Activated CD4-positive, alpha-beta memory T cell treated with anti-CD3 and anti-CD28 coated beads for 36 hours (primary cell): ENCODE results near the gene BPIFB4. TPM values are rescaled to one million over a fixed set of nuclear protein-coding genes. Genes with fewer than 3 reads are reported as not detected.
"Not testable (repeated sequence)": the region's sequence is repeated elsewhere in the genome, so short reads cannot be mapped to it uniquely, and the experiment has no call there.

ENCODE experiments used
- CTCF ChIA-PET: fragments of 350-600 bp; sonication (Branson Sonifier 250); formaldehyde crosslinking; loops from one replicate; lab custom pipeline; 2021; ENCODE audit warnings: antibody characterized with exemption, inconsistent platforms; lab: Charles Lee
- POLR2A ChIA-PET: fragments of 350-600 bp; sonication (Branson Sonifier 250); formaldehyde crosslinking; loops from one replicate; lab custom pipeline; 2021; ENCODE audit warnings: antibody characterized with exemption; lab: Charles Lee
- DNase-seq: peaks from one replicate; pipeline ENCODE4 v3.0.0-alpha.2; 2020
- H3K27ac Mint-ChIP-seq: one replicate; pipeline ENCODE4 v1.8.0; 2021; ENCODE audit warnings: mixed read lengths
- H3K27me3 Mint-ChIP-seq: one replicate; pipeline ENCODE4 v1.8.0; 2021; ENCODE audit warnings: mixed read lengths
- H3K36me3 Mint-ChIP-seq: one replicate; pipeline ENCODE4 v1.8.0; 2021; ENCODE audit warnings: mixed read lengths
- H3K4me1 Mint-ChIP-seq: one replicate; pipeline ENCODE4 v1.8.0; 2021; ENCODE audit warnings: low read depth, mixed read lengths
- H3K4me3 Mint-ChIP-seq: one replicate; pipeline ENCODE4 v1.8.0; 2021; ENCODE audit warnings: mild to moderate bottlenecking, mixed read lengths
- H3K9me3 Mint-ChIP-seq: one replicate; pipeline ENCODE4 v1.8.0; 2021; ENCODE audit warnings: mixed read lengths
- intact Hi-C: fragments of 100-400 bp; cut with micrococcal nuclease; formaldehyde crosslinking; loops from one replicate; pipeline ENCODE4 v1.15.1; 2023
- total RNA-seq, 2 experiments: library from RNA; stranded (reverse); gene quantifications; one replicate each; pipeline ENCODE4 v1.2.3, GENCODE V29; 2021

BPIFB4 gene
- total RNA-seq, 2 experiments from 2014 or later: not detected

- intact Hi-C loops: loop anchor here (10.0 kb wide), 1 partner anchor 200 kb away; no protein-coding TSS in a partner anchor
- ChIA-PET POLR2A (no interaction called here), CTCF (interaction anchor here (1.0 to 1.2 kb wide), 4 partner anchors 111 to 317 kb away, joined by 3 to 6 read pairs (median 3); no protein-coding TSS in a partner anchor)
- H3K9me3 Mint-ChIP-seq: no peaks in the 10 kb centered on the region
- H3K4me3 Mint-ChIP-seq: no peak overlapping the region
- no peaks in the 10 kb centered on the region for H3K27me3 Mint-ChIP-seq
- peaks cover 2% of the 10 kb centered on the region for H3K4me1 Mint-ChIP-seq
- no peak for DNase-seq
- H3K36me3 Mint-ChIP-seq: no peaks in the 10 kb centered on the region
- H3K27ac Mint-ChIP-seq: no peak overlapping the region
Measured at GRCh38 chr20:33095249-33095648, 15.8 kb downstream of the BPIFB4 start.

GRCh38 chr20:33095902-33096584 lies 16.6 kb downstream of the BPIFB4 start:
- POLR2A ChIA-PET, H3K4me1 Mint-ChIP-seq, H3K27me3 Mint-ChIP-seq, H3K27ac Mint-ChIP-seq, H3K36me3 Mint-ChIP-seq, H3K9me3 Mint-ChIP-seq, H3K4me3 Mint-ChIP-seq: not testable (repeated sequence)
- CTCF ChIA-PET: interaction anchor here (0.7 to 1.9 kb wide), 16 partner anchors 9 to 318 kb away, joined by 3 to 25 read pairs (median 4); partner anchors contain the start of gene SUN5
- peak; percentile 63 for DNase-seq
- intact Hi-C loops: loop anchor here (1.0 to 10.0 kb wide), 3 partner anchors 194 to 306 kb away; no protein-coding TSS in a partner anchor

DNA sequence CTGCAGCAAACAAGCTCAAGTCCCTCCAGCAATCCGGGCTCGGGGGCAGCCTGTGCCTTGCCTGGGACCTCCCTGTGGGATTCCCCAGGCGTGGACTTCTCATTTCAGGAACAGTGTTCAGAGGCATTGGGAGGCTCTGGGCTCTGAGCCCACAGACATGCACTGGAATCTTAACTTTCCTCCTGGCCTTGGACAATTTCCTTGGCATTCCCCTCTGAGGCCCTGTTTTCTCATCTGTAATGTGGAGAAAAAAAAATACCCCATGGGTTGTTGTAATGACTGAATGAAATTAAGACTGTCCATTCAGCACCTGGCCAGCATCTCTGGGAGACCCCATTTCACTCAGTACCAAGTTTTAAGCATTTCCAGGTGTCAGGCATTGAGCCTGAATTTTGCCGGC lies 17.6 kb downstream of the BPIFB4 start:
- Mint-ChIP-seq H3K4me1 (peaks cover 2% of the 10 kb centered on the region), H3K4me3 (no peak overlapping the region), H3K27ac (no peak overlapping the region), H3K36me3 (no peaks in the 10 kb centered on the region), H3K9me3 (no peaks in the 10 kb centered on the region), H3K27me3 (no peaks in the 10 kb centered on the region)
- DNase-seq: no peak
- intact Hi-C loops: loop anchor here (10.0 kb wide), 1 partner anchor 198 kb away; no protein-coding TSS in a partner anchor
- POLR2A ChIA-PET: no interaction called here
- CTCF ChIA-PET: interaction anchor here (1.1 to 1.9 kb wide), 8 partner anchors 8 to 308 kb away, joined by 3 to 25 read pairs (median 5); no protein-coding TSS in a partner anchor

DNA sequence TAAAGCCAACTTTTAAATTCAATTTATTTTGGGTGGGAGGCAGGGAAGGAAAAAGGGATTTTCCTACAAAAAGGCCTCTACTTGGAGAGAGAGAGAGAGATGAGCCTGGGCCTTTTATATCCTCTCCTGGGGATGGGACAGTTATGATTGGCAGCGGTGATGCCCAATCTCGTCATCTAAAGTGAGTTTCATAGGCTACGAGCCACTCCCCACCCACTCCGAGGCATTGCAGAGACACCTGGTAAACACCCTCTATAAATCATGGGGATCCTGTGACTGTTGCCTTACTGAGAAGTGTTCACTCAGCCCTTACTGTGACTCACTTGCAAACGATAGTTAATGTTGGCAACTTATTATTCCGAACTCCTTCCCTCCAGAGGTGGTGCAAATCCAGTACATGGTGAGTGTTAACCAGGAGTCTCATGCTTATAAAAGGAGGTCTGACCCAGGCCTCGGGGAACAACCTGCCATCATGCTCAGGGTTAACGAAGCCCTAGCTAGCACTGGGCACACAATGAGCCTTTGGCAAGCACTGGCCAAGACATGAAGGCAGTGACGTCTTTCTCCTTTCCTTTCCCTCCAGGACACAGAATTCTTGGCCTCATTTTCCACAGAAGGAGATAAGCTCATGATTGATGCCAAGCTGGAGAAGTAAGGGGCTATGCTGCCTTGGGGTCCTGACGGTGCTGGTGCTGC lies 20.5 kb downstream of the BPIFB4 start:
- POLR2A ChIA-PET: no interaction called here
- H3K4me1 Mint-ChIP-seq: peaks cover 2% of the 10 kb centered on the region
- no peak for DNase-seq
- H3K9me3 Mint-ChIP-seq: no peaks in the 10 kb centered on the region
- H3K36me3 Mint-ChIP-seq: no peaks in the 10 kb centered on the region
- intact Hi-C loops: loop anchor here (10.0 kb wide), 1 partner anchor 195 kb away; no protein-coding TSS in a partner anchor
- H3K27me3 Mint-ChIP-seq: no peaks in the 10 kb centered on the region
- CTCF ChIA-PET: interaction anchor here (0.7 kb wide), 1 partner anchor 14 kb away, joined by 3 read pairs; no protein-coding TSS in a partner anchor
- H3K27ac Mint-ChIP-seq: no peak overlapping the region
- H3K4me3 Mint-ChIP-seq: no peak overlapping the region

GRCh38 chr20:33103556-33103955 lies 24.1 kb downstream of the BPIFB4 start:
- Mint-ChIP-seq H3K27ac (no peak overlapping the region), H3K4me3 (no peak overlapping the region), H3K4me1 (no peaks in the 10 kb centered on the region), H3K27me3 (no peaks in the 10 kb centered on the region), H3K36me3 (no peaks in the 10 kb centered on the region), H3K9me3 (no peaks in the 10 kb centered on the region)
- ChIA-PET POLR2A (no interaction called here), CTCF (interaction anchor here (0.7 kb wide), 1 partner anchor 202 kb away, joined by 3 read pairs; no protein-coding TSS in a partner anchor)
- intact Hi-C loops: no loop called here
- no peak for DNase-seq

GRCh38 chr20:33104336-33104735 lies 24.9 kb downstream of the BPIFB4 start:
- ChIA-PET POLR2A (no interaction called here), CTCF (no interaction called here)
- Mint-ChIP-seq H3K4me1 (no peaks in the 10 kb centered on the region), H3K4me3 (no peak overlapping the region), H3K9me3 (no peaks in the 10 kb centered on the region), H3K27ac (no peak overlapping the region), H3K36me3 (no peaks in the 10 kb centered on the region), H3K27me3 (no peaks in the 10 kb centered on the region)
- DNase-seq: no peak
- intact Hi-C loops: no loop called here

DNA sequence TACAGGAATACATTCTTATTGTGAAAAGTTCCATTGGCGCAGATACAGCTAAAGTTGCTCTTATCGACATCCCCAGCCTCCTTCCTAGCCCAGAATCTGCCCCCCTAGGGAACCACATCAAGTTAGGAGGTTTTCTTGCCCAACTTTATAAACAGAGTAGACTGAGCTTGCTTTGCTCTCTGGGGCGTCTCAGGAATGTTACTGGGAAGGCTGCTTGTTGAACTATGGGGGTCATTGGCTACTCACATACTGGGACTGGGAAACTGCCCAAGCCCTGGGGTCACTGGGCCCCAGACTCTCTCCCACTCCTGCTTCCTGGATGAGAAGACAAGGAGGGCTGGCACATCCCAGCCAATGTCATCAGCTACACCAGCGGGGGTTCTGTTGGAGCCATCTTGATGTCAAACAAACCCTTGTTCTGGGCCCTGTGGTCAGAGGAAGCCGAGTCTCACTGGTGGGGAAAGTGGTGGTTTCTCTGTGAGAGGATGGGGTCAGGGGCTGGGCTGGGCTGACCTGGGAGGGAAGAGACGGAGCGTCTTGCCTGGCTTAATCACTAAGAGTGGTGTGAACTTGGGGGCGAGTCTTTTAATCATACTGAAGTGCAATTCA lies 26.0 kb downstream of the BPIFB4 start:
- H3K4me1 Mint-ChIP-seq: no peaks in the 10 kb centered on the region
- H3K4me3 Mint-ChIP-seq: no peak overlapping the region
- H3K27me3 Mint-ChIP-seq: no peaks in the 10 kb centered on the region
- H3K27ac Mint-ChIP-seq: no peak overlapping the region
- POLR2A ChIA-PET: no interaction called here
- no peaks in the 10 kb centered on the region for H3K36me3 Mint-ChIP-seq
- H3K9me3 Mint-ChIP-seq: no peaks in the 10 kb centered on the region
- no peak for DNase-seq
- CTCF ChIA-PET: interaction anchor here (1.3 kb wide), 1 partner anchor 9 kb away, joined by 4 read pairs; no protein-coding TSS in a partner anchor
- intact Hi-C loops: no loop called here

DNA sequence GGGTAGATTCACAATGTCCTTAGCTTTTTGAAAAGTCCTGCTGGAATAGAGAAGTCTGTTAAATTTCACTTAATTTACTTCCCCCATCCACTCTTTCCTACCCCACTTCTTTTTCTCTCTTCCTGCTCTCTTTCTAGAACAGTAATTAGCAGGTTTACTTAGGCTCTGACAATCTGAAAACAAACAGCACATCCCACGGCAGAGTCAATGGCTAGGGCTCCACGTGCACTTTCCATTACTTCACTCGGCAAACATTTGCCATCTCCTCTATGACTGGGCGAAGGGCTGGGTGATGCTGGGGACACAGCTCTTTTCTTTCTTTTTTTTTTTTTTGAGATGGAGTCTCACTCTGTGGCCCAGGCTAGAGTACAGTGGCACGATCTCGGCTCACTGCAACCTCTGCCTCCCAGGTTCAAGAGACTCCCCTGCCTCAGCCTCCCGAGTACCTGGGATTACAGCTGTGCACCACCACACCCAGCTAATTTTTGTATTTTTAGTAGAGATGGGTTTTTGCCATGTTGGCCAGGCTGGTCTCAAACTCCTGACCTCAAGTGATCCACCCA lies 26.7 kb downstream of the BPIFB4 start:
- H3K4me3 Mint-ChIP-seq, H3K36me3 Mint-ChIP-seq, H3K27me3 Mint-ChIP-seq, H3K4me1 Mint-ChIP-seq, H3K9me3 Mint-ChIP-seq, intact Hi-C loops, POLR2A ChIA-PET, DNase-seq, H3K27ac Mint-ChIP-seq: not testable (repeated sequence)
- CTCF ChIA-PET: interaction anchor here (1.3 kb wide), 1 partner anchor 10 kb away, joined by 4 read pairs; no protein-coding TSS in a partner anchor

GRCh38 chr20:33108661-33109060 lies 29.2 kb downstream of the BPIFB4 start:
- Mint-ChIP-seq H3K27ac (no peak overlapping the region), H3K9me3 (no peaks in the 10 kb centered on the region), H3K4me1 (no peaks in the 10 kb centered on the region), H3K27me3 (no peaks in the 10 kb centered on the region), H3K36me3 (no peaks in the 10 kb centered on the region), H3K4me3 (no peak overlapping the region)
- no peak for DNase-seq
- CTCF ChIA-PET: no interaction called here
- intact Hi-C loops: no loop called here
- POLR2A ChIA-PET: no interaction called here

- intact Hi-C loops: no loop called here
- H3K27me3 Mint-ChIP-seq: no peaks in the 10 kb centered on the region
- no peaks in the 10 kb centered on the region for H3K36me3 Mint-ChIP-seq
- POLR2A ChIA-PET: no interaction called here
- no peaks in the 10 kb centered on the region for H3K4me1 Mint-ChIP-seq
- DNase-seq: no peak
- no peak overlapping the region for H3K4me3 Mint-ChIP-seq
- CTCF ChIA-PET: no interaction called here
- H3K27ac Mint-ChIP-seq: no peak overlapping the region
- no peaks in the 10 kb centered on the region for H3K9me3 Mint-ChIP-seq
Measured at GRCh38 chr20:33110147-33110825, 30.8 kb downstream of the BPIFB4 start.

DNA sequence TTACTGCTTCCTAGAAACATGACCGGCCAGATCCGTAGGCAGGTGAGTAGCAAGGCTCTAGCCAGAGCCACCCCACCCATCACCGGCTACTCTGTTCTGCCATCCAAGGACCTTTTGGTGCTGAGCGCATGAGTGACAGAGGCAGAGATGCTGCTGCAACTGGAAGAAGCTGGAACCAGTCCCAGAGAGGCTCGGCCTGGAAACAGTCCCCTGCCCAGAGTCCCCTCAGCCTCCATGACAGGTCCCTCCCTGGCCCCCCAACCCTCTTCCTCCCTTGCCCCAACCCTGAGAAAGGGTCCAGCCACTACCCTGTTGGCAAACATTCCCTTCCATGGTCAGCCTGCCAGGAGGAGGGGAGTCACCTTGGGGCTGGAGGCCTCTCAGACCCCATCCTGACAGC lies 31.9 kb downstream of the BPIFB4 start:
- Mint-ChIP-seq H3K36me3 (no peaks in the 10 kb centered on the region), H3K9me3 (no peaks in the 10 kb centered on the region), H3K27me3 (no peaks in the 10 kb centered on the region), H3K4me1 (no peaks in the 10 kb centered on the region), H3K4me3 (no peak overlapping the region), H3K27ac (no peak overlapping the region)
- CTCF ChIA-PET: no interaction called here
- POLR2A ChIA-PET: no interaction called here
- no peak for DNase-seq
- intact Hi-C loops: no loop called here
